ENCODE measurements around the gene SOD3. TPM values are rescaled to one million over a fixed set of nuclear protein-coding genes. Genes with fewer than 3 reads are reported as not detected.

The SOD3 gene
- total RNA-seq, 6 experiments from 2014 or later, result 13.9 to 18.5 (median 16.9) TPM

GRCh38 chr4:24805067-24805466 lies 9.7 kb downstream of the SOD3 start:
- H3K27me3 Mint-ChIP-seq (ENCODE audit: insufficient read depth), result peaks cover 2% of the 10 kb centered on the region; the same call in 1 of the 2 replicates
- H3K4me1 Mint-ChIP-seq (ENCODE audit: low read depth), result peaks cover 23% of the 10 kb centered on the region
- TF ChIP-seq CTCF (IDR thresholded peaks at IDR 0.05), result no peak
- no peak overlapping the region for H3K27ac Mint-ChIP-seq
- H3K9me3 Mint-ChIP-seq, result no peaks in the 10 kb centered on the region
- DNase-seq, result no peak
- no peak overlapping the region for H3K4me3 Mint-ChIP-seq
- H3K36me3 Mint-ChIP-seq (ENCODE audit: low read depth), result peaks cover 11% of the 10 kb centered on the region

DNA sequence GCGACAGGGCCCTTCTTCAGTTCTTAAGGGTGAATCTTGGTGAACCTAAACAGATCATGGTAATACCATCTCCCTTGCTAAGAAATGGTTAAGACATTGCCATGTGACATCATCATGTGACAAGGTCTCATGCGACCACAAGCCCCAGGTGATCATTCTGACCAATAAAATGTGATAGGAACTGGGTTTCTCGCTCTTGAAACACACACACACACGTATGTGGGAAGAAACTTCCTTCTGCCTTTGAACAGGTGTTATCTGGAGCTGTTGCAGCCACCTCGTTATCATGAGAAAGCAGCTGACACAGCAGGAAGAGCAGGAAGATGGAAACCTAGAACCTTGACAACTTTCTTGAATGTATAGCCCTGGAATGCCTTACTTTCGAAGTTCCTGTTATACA lies 10.2 kb downstream of the SOD3 start:
- H3K27me3 Mint-ChIP-seq (ENCODE audit: insufficient read depth), result peaks cover 2% of the 10 kb centered on the region; the same call in 1 of the 2 replicates
- DNase-seq, result no peak
- H3K9me3 Mint-ChIP-seq, result no peaks in the 10 kb centered on the region
- H3K4me1 Mint-ChIP-seq (ENCODE audit: low read depth), result peaks cover 28% of the 10 kb centered on the region
- no peak overlapping the region for H3K4me3 Mint-ChIP-seq
- peaks cover 11% of the 10 kb centered on the region for H3K36me3 Mint-ChIP-seq (ENCODE audit: low read depth)
- no peak for TF ChIP-seq CTCF (IDR thresholded peaks at IDR 0.05)
- no peak overlapping the region for H3K27ac Mint-ChIP-seq

GRCh38 chr4:24806206-24806990 lies 11.0 kb downstream of the SOD3 start:
- Mint-ChIP-seq H3K4me1 (ENCODE audit: low read depth) (peaks cover 30% of the 10 kb centered on the region), H3K36me3 (ENCODE audit: low read depth) (peaks cover 11% of the 10 kb centered on the region), H3K4me3 (no peak overlapping the region), H3K27ac (no peak overlapping the region), H3K27me3 (ENCODE audit: insufficient read depth) (no peaks in the 10 kb centered on the region), H3K9me3 (no peaks in the 10 kb centered on the region)
- no peak for DNase-seq
- TF ChIP-seq CTCF (IDR thresholded peaks at IDR 0.05), result no peak

DNA sequence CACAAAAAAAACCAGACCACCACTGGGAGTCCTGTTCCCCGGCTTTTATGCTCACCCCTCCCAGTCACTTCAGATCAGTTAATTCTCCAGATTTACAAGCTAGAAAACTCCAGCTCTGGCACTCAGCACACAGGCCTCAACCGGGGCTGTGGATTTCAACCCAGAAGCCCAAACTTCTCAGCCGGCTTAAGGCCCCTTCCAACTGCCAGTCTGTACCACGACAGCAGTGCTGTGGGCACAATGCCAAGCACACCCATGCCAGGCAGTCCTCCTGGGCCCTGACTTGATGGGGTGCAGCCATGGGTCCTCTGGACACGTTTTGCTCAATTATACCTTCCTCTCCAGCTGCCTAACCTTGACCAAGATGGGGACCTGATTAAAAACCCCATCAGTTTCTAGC lies 12.2 kb downstream of the SOD3 start:
- H3K9me3 Mint-ChIP-seq, result no peaks in the 10 kb centered on the region; the same call in 1 of the 2 replicates
- no peak for TF ChIP-seq CTCF (IDR thresholded peaks at IDR 0.05)
- H3K27ac Mint-ChIP-seq, result no peak overlapping the region
- H3K27me3 Mint-ChIP-seq (ENCODE audit: insufficient read depth), result no peaks in the 10 kb centered on the region
- no peak overlapping the region for H3K4me3 Mint-ChIP-seq
- H3K36me3 Mint-ChIP-seq (ENCODE audit: low read depth), result peaks cover 20% of the 10 kb centered on the region
- DNase-seq, result no peak
- H3K4me1 Mint-ChIP-seq (ENCODE audit: low read depth), result peaks cover 25% of the 10 kb centered on the region

DNA sequence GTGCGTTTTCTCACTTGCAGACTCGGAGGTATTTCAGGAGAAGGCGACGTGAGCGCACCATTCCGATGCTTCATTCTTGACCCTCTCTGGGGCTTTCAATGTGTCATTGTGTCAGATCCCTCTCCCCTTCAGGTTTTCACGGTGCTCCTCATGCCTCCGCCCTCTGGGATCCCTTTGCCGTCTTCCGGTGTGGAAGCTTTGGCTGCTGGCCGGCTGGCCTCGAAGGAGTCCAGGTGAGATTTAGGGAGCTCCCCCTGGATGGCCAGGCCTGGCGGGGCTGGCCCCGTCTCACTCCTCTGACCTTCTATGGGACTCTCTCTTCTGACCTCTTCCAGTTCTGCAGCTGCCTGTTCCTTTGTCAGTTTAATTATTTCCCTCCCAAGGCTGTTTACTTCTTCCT lies 12.9 kb downstream of the SOD3 start:
- peaks cover 18% of the 10 kb centered on the region for H3K4me1 Mint-ChIP-seq (ENCODE audit: low read depth)
- H3K9me3 Mint-ChIP-seq, result no peaks in the 10 kb centered on the region; the same call in 1 of the 2 replicates
- DNase-seq, result no peak
- H3K36me3 Mint-ChIP-seq (ENCODE audit: low read depth), result peaks cover 22% of the 10 kb centered on the region
- H3K27me3 Mint-ChIP-seq (ENCODE audit: insufficient read depth), result no peaks in the 10 kb centered on the region
- no peak overlapping the region for H3K27ac Mint-ChIP-seq
- no peak overlapping the region for H3K4me3 Mint-ChIP-seq
- TF ChIP-seq CTCF (IDR thresholded peaks at IDR 0.05), result no peak

Measured in HFFc6 (cell line).